NCI-H82 treated with DMSO at 0.1 percent for 48 hours (cell line): Measurements from ENCODE around the gene RABGAP1L.
"Not testable (repeated sequence)": the region's sequence is repeated elsewhere in the genome, so short reads cannot be mapped to it uniquely, and the experiment has no call there.

Source experiments
- DNase-seq: peaks from one replicate; lab custom pipeline; 2025; ENCODE audit not compliant: unreplicated experiment; lab: John Stamatoyannopoulos, UW

Gene RABGAP1L

GRCh38 chr1:174238845-174239501 lies 79.7 kb downstream of the RABGAP1L start:
- not testable (repeated sequence) for DNase-seq

DNA sequence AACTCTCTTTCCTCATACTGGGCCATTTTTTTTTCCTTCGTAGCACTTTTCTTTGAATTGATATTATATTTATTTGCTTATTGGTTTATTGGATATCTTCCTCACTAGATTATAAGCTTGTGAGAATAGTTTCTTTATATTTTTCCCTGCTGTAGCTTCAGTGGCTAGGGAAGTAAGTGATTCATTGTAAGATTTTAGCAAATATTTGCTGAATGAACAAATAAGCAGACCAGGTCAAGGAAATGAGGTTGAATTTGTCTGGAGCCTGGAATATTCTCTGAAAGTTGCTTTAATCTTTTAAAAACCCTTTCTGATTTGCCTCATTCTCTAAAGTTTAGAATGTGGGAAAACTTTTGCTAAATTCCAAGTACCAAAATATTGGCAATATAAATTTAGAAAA lies 80.2 kb downstream of the RABGAP1L start:
- no peak for DNase-seq

DNA sequence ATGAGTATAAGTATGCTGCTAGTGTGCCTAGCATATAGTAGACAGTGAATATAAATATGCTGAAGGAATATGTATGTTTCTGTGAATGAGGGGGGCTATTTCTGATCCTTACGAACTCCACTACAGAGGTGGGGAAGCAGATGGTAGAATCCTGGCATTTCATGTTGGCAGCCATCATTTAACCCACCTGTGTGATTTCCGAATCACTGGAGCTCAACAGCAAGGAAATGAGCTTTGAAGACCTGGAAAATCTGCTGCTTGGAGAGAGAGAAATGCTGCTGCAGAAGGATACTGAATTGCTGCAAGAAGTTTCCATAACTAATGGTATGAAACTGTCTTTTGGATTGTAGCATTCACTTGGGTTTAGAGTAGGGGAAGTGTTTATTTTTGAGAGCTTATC lies 83.5 kb downstream of the RABGAP1L start:
- no peak for DNase-seq

DNA sequence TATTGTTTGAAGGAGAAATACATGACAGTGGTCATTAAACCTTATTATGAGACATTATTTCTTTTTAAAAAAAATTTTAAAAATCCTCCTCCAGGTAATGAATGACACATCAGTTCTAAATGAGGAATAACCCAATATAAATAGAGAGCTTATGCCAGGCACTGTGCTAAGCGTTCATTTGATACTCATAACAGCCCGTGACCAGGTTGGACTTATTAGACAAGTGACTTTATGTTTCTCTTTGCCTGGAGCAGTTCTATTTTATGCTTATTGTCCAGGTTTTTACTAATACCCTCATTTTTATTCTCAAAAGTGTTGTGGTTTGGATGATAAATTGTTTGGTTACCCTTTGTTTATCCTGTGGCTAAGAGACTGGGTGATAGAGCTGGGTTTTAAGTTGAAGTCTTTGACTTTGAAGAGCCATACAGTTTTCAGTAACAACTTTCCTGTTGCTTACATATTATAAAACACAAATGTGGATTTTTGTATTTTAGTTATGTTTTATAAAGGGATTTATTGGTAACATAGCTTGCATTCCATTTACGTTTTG lies 84.2 kb downstream of the RABGAP1L start:
- no peak for DNase-seq

DNA sequence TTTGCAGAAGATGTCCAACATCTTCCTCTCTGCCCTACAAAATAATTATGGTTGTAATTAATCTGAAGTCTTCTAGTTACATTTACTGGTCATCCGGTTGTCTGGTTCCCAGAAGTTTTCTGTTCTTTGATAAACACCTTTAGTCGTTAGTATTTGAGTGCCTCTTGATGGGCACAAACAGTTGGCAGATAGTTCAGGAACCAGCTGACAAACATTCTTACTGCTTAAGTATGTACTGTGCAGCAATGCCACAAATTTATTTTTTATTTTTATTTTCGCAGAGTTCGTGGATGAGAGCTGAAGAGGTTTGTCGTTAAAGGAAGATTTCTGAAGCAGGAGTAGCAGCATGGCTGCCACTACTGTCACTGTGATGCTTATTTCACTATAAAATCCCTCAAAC lies 84.7 kb downstream of the RABGAP1L start:
- DNase-seq, result no peak

DNA sequence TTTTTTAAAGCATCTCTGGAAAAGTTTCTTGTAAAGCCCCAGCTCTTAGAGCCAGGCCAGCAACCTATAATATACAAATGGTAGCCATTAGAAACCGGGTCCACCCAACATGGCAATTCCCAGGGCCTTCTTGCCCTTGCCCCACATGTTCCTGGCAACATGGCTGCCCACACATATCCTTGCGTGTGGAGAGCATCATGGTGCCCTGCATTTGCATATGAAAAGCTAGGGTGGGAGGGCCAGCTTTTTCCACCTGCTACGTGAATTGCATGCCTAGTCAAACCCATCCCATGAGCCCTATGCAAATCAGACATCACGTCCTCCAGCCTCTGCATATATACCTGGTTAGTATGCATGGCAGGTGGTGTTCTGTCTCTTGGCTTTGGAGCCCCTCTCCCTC lies 88.2 kb downstream of the RABGAP1L start:
- DNase-seq, result no peak

- DNase-seq, result no peak
These were observed 88.7 kb downstream of the RABGAP1L start for GRCh38 chr1:174248041-174248440.

GRCh38 chr1:174256386-174256785 lies 97.1 kb downstream of the RABGAP1L start:
- not testable (repeated sequence) for DNase-seq

DNA sequence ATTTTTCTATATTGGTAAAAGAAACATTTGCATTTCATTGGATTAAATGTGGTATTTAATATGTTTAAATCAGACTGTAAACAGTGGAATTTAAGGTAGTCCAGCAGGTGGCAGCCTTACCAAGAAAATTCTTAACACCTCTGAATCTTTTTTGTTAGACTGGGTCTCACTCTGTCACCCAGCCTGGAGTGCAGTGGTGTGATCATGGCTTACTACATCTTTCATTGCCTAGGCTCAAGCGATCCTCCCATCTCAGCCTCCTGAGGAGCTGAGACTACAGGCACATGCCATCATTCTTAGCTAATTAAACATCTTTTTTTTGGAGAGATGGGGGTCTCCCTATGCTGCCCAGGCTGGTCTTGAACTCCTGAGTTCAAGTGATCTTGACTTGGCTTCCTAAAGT lies 98.8 kb downstream of the RABGAP1L start:
- peak; percentile 23 for DNase-seq

GRCh38 chr1:174262349-174263241 lies 103.3 kb downstream of the RABGAP1L start:
- peak; percentile 35 for DNase-seq

DNA sequence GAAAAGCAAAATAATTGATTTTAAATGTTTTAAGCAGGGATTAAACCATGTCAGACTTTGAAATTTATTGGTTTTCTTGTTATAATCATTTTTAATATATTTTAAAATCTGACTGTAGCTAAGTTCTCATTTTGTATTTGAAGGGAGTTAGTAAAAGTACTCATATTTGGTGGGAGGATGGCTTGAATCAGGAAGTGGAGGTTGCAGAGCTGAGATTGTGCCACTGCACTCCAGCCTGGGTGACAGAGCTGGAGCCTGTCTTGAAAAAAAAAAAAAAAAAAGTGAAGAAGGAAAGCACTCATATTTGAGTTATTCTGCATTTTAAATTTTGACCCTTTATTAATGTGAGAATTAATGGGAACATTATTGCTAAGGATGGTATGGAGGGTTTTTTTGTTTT lies 106.0 kb downstream of the RABGAP1L start:
- no peak for DNase-seq

- no peak for DNase-seq
These were observed 107.2 kb downstream of the RABGAP1L start for GRCh38 chr1:174266476-174266875.

DNA sequence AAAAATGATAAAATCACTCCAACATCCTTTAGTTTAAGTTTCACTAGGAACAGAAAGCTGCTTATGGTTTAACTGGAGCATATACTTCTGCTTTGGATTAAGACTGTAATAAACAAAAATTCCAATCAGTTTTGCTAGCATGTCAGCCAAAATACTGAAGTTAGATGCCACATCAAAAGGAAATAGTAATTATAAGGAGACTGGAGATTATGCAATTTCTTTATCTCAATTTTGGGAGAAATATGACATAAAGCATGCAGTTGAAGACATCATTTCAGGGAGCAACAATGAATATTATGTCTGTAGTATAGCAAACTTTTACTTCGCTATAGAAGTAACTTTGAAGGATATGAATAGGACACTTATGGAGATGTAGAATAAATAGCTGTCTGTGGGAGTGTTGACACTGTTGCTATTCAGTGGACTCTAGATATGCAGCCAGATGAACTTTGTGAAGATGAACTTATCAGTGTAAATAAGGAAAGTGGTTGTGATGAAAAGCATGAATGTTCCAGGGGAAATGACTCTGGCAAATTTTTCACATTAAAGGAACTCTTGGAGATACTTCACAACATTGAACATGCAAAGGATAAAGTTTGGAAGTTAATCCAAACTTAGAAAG lies 107.8 kb downstream of the RABGAP1L start:
- DNase-seq, result no peak

GRCh38 chr1:174269989-174270651 lies 110.8 kb downstream of the RABGAP1L start:
- no peak for DNase-seq

DNA sequence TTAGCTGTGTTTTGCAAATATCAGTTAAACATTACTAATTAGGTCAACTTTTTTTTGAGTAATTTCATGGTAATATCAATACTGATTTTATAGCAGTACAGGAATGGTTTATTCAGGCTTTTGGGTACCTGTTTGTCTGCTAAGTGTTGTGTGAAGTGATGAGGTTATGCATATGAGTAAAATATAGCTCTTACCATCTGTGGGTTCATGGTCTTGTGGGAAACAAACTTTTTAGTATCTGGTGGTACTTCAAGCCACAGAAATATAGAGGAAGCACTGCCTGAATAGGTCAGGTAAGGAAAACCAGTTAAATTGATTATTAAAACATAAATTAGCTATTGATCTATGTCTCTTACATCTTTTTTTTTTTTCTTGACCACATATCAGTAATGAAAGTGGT lies 113.9 kb downstream of the RABGAP1L start:
- DNase-seq, result no peak

DNA sequence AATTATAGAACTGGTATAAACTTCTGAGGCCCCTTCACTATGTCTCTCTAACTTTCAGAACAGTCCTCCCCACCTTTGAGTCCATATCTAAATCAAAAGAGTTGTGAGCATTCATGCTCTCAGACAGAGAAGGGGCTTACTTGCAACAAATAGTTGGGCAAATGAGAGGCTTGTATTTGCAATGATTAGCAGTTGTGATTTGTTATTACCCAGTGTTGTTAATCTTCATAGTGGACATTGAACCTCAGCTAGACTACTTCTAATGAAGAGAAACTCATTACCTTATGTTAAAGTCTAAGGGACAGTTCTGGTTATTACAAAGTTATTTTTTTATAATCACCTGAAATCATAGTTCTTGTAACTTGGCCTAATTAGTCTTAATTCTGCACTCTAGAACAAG lies 114.5 kb downstream of the RABGAP1L start:
- no peak for DNase-seq

DNA sequence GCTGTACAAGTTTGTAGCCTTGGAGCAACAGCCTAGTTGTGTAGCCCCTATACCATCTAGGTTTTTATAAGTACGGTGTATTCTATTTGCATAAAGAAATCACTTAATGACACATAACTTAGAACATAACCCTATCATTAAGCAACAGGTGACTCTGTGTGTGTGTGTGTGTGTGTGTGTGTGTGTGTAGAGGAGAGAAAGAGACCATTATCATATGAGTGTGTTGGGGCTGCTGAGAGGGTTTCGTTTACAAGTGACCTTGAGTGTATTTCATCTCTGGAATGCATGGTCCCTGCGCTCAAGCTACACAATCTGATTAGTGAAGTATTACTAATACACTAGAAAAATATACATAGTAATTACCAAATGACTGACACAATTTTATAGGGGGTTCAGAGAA lies 115.1 kb downstream of the RABGAP1L start:
- DNase-seq, result no peak

GRCh38 chr1:174274884-174275283 lies 115.6 kb downstream of the RABGAP1L start:
- DNase-seq, result no peak

GRCh38 chr1:174276087-174276486 lies 116.8 kb downstream of the RABGAP1L start:
- DNase-seq, result no peak

- DNase-seq, result no peak
These were observed 124.7 kb downstream of the RABGAP1L start for GRCh38 chr1:174284052-174284451.

DNA sequence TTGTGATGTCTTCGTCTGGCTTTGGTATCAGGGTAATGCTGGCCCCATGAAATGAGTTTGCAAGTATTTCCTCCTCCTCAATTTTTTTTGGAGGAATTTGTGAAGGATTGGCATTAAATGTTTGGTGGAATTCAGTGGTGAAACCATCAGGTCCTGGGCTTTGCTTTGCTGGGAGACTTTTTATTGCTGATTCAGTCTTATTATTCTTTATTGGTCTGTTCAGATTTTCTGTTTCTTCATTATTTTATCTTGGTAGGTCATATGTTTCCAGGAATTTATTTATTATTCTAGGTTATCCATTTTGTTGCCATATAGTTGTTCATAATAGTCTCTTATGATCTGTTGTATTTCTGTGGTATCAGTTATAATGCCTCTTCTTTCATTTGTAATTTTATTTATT lies 126.7 kb downstream of the RABGAP1L start:
- DNase-seq, result no peak
